Measurements from ENCODE around the gene FUT4.
"Not testable (repeated sequence)": the region's sequence is repeated elsewhere in the genome, so short reads cannot be mapped to it uniquely, and the experiment has no call there.

The FUT4 gene

DNA sequence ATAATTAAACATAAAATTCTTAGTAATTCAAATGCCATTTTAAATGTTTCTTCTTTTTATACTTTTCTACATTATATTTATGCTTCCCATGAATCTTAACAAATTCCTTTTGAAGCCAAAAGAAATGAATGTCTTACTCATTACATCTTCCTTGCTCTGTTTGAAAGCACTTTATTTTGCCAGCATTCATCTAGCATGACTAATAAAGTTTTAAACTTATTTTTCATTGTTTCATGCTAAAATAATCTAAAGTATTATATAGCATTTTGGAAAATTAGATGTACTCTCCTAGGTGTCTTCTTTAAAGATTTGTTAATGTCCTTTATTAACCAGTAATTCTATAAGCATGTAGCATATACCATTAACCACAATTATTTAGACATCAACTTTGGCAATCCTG is 13.7 kb downstream of the FUT4 start:
- DNase-seq (ENCODE audit: insufficient read length) (no peak), FAIRE-seq (no peak)
- TF ChIP-seq TAF1 (IDR thresholded peaks at IDR 0.05; ENCODE audit: borderline replicate concordance, low read depth, low read length) (no peak), POLR2A (IDR thresholded peaks at IDR 0.05; ENCODE audit: low read depth, low read length) (no peak), POLR2AphosphoS5 (IDR thresholded peaks at IDR 0.05; ENCODE audit: low read depth, low read length) (no peak)

DNA sequence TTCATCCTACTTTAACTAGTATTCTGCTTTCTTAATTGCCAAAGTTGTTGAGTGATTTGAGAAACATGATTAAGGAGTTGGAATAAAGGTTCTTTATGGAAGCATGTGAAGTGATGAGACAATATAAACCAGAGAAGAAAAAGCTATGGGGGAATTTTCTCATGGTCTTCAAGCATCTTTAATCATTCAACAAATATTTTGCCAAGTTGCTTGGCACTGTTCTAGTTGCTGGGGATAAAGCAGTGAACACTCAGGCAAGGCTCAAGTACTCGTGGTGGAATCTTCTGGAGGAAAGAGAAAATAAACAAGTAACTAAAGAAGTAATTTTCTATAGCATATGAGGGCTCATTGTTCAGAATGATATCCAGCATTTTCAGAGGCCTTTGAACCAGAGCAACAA is 14.3 kb downstream of the FUT4 start:
- FAIRE-seq, result no peak

DNA sequence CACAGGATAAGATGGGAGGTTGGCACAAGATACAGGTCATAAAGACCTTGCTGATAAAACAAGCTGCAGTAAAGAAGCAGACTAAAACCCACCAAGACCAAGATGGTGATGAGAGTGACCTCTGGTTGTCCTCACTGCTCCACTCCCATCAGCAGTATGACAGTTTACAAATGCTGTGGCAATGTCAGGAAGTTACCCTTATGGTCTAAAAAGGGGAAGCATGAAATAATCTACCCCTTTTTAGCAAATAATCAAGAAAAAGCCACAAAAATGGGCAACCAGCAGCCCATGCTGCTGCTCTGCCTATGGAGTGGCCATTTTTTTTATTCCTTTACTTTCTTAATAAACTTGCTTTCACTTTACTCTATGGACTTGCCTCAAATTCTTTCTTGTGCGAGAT is 14.7 kb downstream of the FUT4 start:
- TF ChIP-seq POLR2AphosphoS5 (IDR thresholded peaks at IDR 0.05; ENCODE audit: low read depth, low read length), result no peak
- no peak for TF ChIP-seq TAF1 (IDR thresholded peaks at IDR 0.05; ENCODE audit: borderline replicate concordance, low read depth, low read length)
- no peak for TF ChIP-seq POLR2A (IDR thresholded peaks at IDR 0.05; ENCODE audit: low read depth, low read length)
- DNase-seq (ENCODE audit: insufficient read length), result no peak
- peak; percentile 27 for FAIRE-seq

More for the DNA sequence above, 14.3 kb downstream of the FUT4 start:
- DNase-seq (ENCODE audit: insufficient read length), result no peak
- no peak for TF ChIP-seq POLR2AphosphoS5 (IDR thresholded peaks at IDR 0.05; ENCODE audit: low read depth, low read length)
- TF ChIP-seq POLR2A (IDR thresholded peaks at IDR 0.05; ENCODE audit: low read depth, low read length), result no peak
- no peak for TF ChIP-seq TAF1 (IDR thresholded peaks at IDR 0.05; ENCODE audit: borderline replicate concordance, low read depth, low read length)

DNA sequence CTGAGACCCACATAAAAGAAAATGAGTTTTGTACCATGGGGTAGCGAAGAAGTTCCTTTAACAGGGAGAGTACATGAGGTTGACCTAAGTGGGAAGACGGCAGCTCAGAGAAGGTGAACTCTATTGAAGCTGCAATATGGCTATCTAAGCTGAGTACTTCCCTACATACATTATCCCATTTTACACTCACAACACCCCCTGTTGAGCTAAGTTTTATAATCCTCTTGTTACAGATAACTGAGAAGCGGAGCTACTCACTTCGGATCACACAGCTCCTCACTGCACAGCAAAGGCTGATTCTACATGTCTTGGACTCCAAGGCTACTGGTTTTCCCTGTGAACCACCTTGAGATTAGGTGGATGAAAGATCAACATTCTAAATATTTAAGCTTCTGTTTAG is 15.2 kb downstream of the FUT4 start:
- DNase-seq (ENCODE audit: insufficient read length) (no peak), FAIRE-seq (no peak)
- TF ChIP-seq TAF1 (IDR thresholded peaks at IDR 0.05; ENCODE audit: borderline replicate concordance, low read depth, low read length) (no peak), POLR2A (IDR thresholded peaks at IDR 0.05; ENCODE audit: low read depth, low read length) (no peak), POLR2AphosphoS5 (IDR thresholded peaks at IDR 0.05; ENCODE audit: low read depth, low read length) (no peak)

DNA sequence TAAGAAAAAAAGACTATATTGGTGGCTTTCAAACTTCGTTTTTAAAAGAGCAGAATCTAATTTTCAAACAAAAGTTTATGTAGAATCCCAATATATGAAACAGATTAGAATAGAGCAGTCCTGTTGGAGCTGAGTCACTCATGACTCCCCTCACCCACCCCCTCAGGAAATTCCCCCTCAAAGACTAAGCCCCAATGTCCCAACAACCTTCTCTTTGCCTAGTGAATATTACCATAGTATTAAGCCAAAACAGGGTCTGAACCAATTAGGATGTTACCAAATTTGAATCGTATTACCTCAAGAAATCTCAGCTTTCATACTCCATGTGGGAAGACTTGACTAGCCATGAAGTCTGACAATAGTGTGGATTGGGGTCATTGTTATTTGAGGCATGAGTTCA is 15.6 kb downstream of the FUT4 start:
- TF ChIP-seq POLR2AphosphoS5 (IDR thresholded peaks at IDR 0.05; ENCODE audit: low read depth, low read length) (no peak), TAF1 (IDR thresholded peaks at IDR 0.05; ENCODE audit: borderline replicate concordance, low read depth, low read length) (no peak), POLR2A (IDR thresholded peaks at IDR 0.05; ENCODE audit: low read depth, low read length) (no peak)
- FAIRE-seq (no peak), DNase-seq (ENCODE audit: insufficient read length) (no peak)

DNA sequence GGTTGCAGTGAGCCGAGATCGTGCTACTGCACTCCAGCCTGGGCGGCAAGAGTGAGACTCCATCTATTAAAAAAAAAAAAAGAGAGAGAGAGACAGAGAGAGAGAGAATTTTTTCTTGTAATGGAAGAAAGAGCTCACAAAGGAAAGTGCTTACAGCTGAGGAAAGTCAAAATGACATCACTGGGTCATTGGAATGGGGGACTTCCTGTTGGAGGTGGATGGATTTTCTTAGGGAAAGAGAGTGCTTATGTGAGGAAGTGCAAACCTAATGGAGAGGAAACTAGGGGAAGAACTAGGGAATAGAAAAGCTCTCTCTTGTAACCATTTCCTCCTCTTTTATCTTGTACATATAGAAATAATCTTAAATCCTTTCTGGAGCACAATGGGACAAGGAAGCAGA is 17.1 kb downstream of the FUT4 start:
- DNase-seq (ENCODE audit: insufficient read length) (no peak), FAIRE-seq (no peak)
- TF ChIP-seq TAF1 (IDR thresholded peaks at IDR 0.05; ENCODE audit: borderline replicate concordance, low read depth, low read length) (no peak), POLR2AphosphoS5 (IDR thresholded peaks at IDR 0.05; ENCODE audit: low read depth, low read length) (no peak), POLR2A (IDR thresholded peaks at IDR 0.05; ENCODE audit: low read depth, low read length) (no peak)

DNA sequence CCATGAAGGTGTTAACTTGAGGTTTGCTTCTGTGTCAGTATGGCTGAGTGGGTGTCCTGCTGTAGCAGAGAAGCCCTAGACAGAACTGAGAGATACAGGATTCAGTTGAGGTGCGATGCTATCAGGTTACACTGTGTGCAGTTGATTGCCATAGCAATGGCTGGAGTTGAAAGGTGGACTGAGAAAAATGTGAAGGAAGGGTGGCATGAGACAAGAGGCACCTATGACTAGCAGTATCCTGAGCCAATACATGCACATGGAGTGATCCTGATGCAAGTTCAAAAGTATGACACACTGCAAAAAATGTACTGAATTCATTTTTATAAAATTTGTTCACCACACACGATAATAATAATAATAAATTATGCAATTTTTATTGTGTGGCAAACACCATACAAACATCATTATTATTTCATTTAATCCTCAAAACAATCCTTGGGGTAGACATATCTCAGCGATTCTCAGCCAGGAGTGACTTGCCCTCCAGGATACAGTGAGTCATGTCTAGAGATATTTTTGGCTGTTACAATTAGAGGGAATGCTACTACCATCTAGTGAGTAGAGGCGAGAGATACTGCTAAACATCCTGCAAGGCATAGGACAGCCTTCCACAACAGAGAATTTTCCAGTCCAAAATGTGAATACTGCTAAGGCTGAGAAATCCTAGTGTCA is 19.6 kb downstream of the FUT4 start:
- TF ChIP-seq POLR2A (IDR thresholded peaks at IDR 0.05; ENCODE audit: low read depth, low read length), result no peak
- no peak for TF ChIP-seq TAF1 (IDR thresholded peaks at IDR 0.05; ENCODE audit: borderline replicate concordance, low read depth, low read length)
- DNase-seq (ENCODE audit: insufficient read length) (no peak), FAIRE-seq (no peak)

DNA sequence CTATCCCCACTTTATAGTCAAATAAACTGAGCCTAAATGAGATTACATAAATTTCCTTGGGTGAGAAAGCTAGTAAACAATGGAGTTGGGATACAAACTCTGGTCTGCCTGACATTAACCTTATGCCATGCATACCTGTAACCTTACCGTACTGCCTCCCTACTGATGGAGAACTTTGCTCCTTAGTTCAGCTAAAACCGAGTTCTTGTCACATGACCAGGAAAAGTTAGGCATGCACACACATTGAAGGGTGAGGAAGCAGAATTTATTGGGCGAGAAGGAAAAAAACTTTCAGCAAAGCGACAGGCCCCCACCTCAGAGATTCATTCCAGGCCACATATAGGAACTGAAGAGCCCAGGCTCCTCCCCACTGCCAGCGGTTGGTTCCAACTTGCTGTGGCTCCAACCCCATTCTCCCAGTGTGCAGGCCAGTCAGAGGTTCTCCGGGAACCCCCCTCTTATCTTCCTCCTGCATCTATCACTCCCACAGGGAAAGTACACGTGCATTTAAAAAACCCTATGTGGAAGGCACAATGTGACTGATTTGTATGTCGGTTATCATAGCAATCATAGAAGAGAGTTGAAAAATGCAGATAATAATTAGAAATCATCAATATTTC is 20.2 kb downstream of the FUT4 start:
- TF ChIP-seq POLR2A (IDR thresholded peaks at IDR 0.05; ENCODE audit: low read depth, low read length), result no peak
- no peak for TF ChIP-seq POLR2AphosphoS5 (IDR thresholded peaks at IDR 0.05; ENCODE audit: low read depth, low read length)
- no peak for TF ChIP-seq TAF1 (IDR thresholded peaks at IDR 0.05; ENCODE audit: borderline replicate concordance, low read depth, low read length)
- DNase-seq (ENCODE audit: insufficient read length) (no peak), FAIRE-seq (peak; percentile 46)

DNA sequence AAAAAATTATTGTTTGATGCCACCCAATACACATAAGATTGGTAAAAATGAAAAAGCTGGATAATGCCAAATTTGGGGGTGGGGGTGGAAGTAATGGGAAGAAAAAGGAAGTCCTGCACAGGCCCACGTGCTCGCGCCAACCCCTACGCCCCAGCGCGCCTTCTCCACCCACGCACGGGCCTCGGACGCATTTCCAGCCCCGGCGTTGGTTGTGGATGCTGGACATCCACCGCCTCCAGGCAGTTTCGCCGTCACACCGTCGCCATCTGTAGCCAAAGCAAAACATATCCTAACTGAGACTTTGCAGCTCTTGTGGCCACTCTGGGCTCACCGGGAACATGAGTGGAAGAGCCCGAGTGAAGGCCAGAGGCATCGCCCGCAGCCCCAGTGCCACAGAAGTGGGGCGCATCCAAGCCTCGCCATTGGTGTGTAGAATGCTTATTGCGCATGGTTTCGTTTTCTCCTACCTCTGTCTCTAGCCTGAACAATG is 23.5 kb downstream of the FUT4 start, which contains the start of gene PIWIL4:
TSS of gene PIWIL4 (plus strand) at position 188 of the 490 bp plus-strand sequence. CDS start at position 339, 151 bp downstream.
- TF ChIP-seq POLR2A (IDR thresholded peaks at IDR 0.05; ENCODE audit: low read depth, low read length) (no peak), POLR2AphosphoS5 (IDR thresholded peaks at IDR 0.05; ENCODE audit: low read depth, low read length) (no peak), TAF1 (IDR thresholded peaks at IDR 0.05; ENCODE audit: borderline replicate concordance, low read depth, low read length) (no peak)
- DNase-seq (ENCODE audit: insufficient read length) (no peak), FAIRE-seq (no peak)

DNA sequence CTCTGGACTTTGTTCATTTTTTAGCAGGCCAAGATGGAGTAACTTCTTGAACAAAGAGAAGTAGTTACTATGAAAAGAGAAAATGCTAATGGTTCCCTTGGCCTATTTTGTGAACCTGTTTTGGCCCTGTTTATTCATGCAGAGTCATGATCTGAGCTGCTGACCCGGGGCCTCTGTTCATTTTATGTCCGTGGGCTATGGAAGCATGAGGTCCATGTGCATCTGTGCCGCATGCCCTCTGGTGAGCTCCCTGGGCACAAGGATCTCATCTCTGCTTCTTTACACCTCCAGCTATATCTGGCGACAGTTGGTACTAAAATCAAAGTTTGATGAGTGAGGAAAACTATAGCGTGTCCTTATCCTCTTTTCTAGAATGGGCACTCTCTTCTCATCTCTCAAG is 24.5 kb downstream of the FUT4 start:
- DNase-seq (ENCODE audit: insufficient read length) (no peak), FAIRE-seq (no peak)
- TF ChIP-seq POLR2A (IDR thresholded peaks at IDR 0.05; ENCODE audit: low read depth, low read length), result no peak
- TF ChIP-seq POLR2AphosphoS5 (IDR thresholded peaks at IDR 0.05; ENCODE audit: low read depth, low read length), result no peak
- no peak for TF ChIP-seq TAF1 (IDR thresholded peaks at IDR 0.05; ENCODE audit: borderline replicate concordance, low read depth, low read length)

DNA sequence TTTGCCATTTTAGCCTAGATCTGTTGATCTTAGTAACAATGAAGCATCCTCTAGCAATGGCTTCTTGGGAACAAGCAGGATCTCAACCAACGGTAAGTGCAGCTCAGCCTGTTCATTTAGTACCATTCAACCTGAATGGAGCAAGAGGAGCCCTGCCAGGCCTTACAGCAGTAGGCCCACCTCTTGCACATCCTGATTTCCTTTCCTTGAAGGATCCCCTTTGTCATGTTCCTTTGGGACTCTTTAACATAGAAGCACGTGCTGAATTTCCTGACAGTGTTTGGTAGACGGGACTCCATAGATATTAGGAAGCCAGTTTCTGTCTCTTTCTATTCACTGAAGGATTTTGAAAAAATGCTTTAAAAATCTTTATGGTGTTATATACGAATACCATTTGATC is 25.0 kb downstream of the FUT4 start:
- no peak for FAIRE-seq
- TF ChIP-seq POLR2AphosphoS5 (IDR thresholded peaks at IDR 0.05; ENCODE audit: low read depth, low read length), result no peak
- no peak for TF ChIP-seq TAF1 (IDR thresholded peaks at IDR 0.05; ENCODE audit: borderline replicate concordance, low read depth, low read length)
- no peak for TF ChIP-seq POLR2A (IDR thresholded peaks at IDR 0.05; ENCODE audit: low read depth, low read length)
- DNase-seq (ENCODE audit: insufficient read length), result no peak

DNA sequence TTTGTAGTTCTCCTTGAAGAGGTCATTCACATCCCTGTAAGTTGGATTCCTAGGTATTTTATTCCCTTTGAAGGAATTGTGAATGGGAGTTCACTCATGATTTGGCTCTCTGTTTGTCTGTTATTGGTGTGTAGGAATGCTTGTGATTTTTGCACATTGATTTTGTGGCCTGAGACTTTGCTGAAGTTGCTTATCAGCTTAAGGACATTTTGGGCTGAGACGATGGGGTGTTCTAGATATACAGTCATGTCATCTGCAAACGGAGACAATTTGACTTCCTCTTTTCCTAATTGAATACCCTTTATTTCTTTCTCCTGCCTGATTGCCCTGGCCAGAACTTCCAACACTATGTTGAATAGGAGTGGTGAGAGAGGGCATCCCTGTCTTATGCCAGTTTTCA is 29.3 kb downstream of the FUT4 start:
- DNase-seq (ENCODE audit: insufficient read length); FAIRE-seq: not testable (repeated sequence)
